CD4-positive, alpha-beta T cell (primary cell): ENCODE results near the gene GTSE1. TPM values are rescaled to one million over a fixed set of nuclear protein-coding genes. Genes with fewer than 3 reads are reported as not detected.

ENCODE experiments used
- ATAC-seq: fragments of 200-7000 bp; cut with Tn5 transposase; one replicate; pipeline ENCODE4 v1.10.0; 2022; ENCODE audit warnings: mild to moderate bottlenecking; ENCODE audit not compliant: poor library complexity
- CTCF ChIA-PET: fragments of 350-600 bp; sonication (Branson Sonifier 250); formaldehyde crosslinking; loops from one replicate; lab custom pipeline; 2021; ENCODE audit warnings: antibody characterized with exemption, inconsistent platforms; lab: Charles Lee
- POLR2A ChIA-PET: fragments of 350-600 bp; sonication (Branson Sonifier 250); formaldehyde crosslinking; loops from one replicate; lab custom pipeline; 2021; ENCODE audit warnings: antibody characterized with exemption, inconsistent platforms; lab: Charles Lee
- DNase-seq, 14 experiments: peaks; one replicate each; pipeline ENCODE4 v3.0.0-alpha.2; 2013 to 2020; ENCODE audit warnings: mixed read lengths in 2 of 14
- H3K27ac ChIP-seq, 2 donors: one replicate each; pipeline versions ENCODE4 v1.5.1 to v1.7.0; 2013; ENCODE audit warnings: low read length in 2 of 2, low read depth in 1 of 2, mild to moderate bottlenecking in 1 of 2
- H3K27me3 ChIP-seq, 2 experiments: 1 replicate in 1 of 2; 2 replicates in 1 of 2; pipeline versions ENCODE4 v1.6.1 to v1.7.0; 2013; ENCODE audit warnings: low read length in 2 of 2, control low read depth in 1 of 2, mild to moderate bottlenecking in 1 of 2, moderate library complexity in 1 of 2; ENCODE audit not compliant: insufficient read depth in 2 of 2, control insufficient read depth in 1 of 2
- H3K36me3 ChIP-seq: one replicate; pipeline ENCODE4 v1.6.1; 2013; ENCODE audit warnings: low read length, control low read depth; ENCODE audit not compliant: insufficient read depth
- H3K4me1 ChIP-seq: one replicate; pipeline ENCODE4 v1.6.1; 2013; ENCODE audit warnings: low read length, control low read depth; ENCODE audit not compliant: insufficient read depth
- H3K4me3 ChIP-seq: one replicate; pipeline ENCODE4 v1.5.1; 2013; ENCODE audit warnings: mild to moderate bottlenecking, low read length, moderate library complexity
- H3K9me3 ChIP-seq, 2 experiments: 1 replicate in 1 of 2; 2 replicates in 1 of 2; pipeline versions ENCODE4 v1.6.1 to v1.7.0; 2013; ENCODE audit warnings: low read length in 2 of 2, mild to moderate bottlenecking in 2 of 2, control low read depth in 1 of 2, moderate library complexity in 1 of 2; ENCODE audit not compliant: control insufficient read depth in 1 of 2, insufficient read depth in 1 of 2
- H3K27ac Mint-ChIP-seq: one replicate; pipeline ENCODE4 v1.8.0; 2020; ENCODE audit warnings: mixed read lengths
- H3K27me3 Mint-ChIP-seq: one replicate; pipeline ENCODE4 v1.8.0; 2021; ENCODE audit warnings: mixed read lengths
- H3K36me3 Mint-ChIP-seq: one replicate; pipeline ENCODE4 v1.8.0; 2021; ENCODE audit warnings: low read depth, mixed read lengths
- H3K4me1 Mint-ChIP-seq: one replicate; pipeline ENCODE4 v1.8.0; 2021; ENCODE audit warnings: low read depth, mixed read lengths
- H3K4me3 Mint-ChIP-seq: one replicate; pipeline ENCODE4 v1.8.0; 2020; ENCODE audit warnings: mild to moderate bottlenecking, mixed read lengths
- H3K9me3 Mint-ChIP-seq: one replicate; pipeline ENCODE4 v1.8.0; 2020; ENCODE audit warnings: mixed read lengths
- intact Hi-C, 2 experiments: fragments of 100-400 bp; cut with DNase I in 1 of 2; cut with micrococcal nuclease in 1 of 2; formaldehyde crosslinking; loops; one replicate each; pipeline versions ENCODE4 v1.15.1 to v1.9.0; 2023 to 2025; cut with DNase I, micrococcal nuclease
- total RNA-seq, 174 experiments: library from RNA in 2 of 174; stranded (reverse) in 2 of 174; gene quantifications; one replicate each; pipeline ENCODE4 v1.2.3 and lab custom pipeline; 2021 to 2026
- TF ChIP-seq, protein P1 (sequence below): fragments of 200-600 bp; IDR thresholded peaks from one replicate; pipeline ENCODE4 v1.8.0; 2022; ENCODE audit warnings: antibody characterized with exemption, mild to moderate bottlenecking

The GTSE1 gene
- total RNA-seq, 2 experiments from 2014 or later: 0.14 to 0.89 TPM

DNA sequence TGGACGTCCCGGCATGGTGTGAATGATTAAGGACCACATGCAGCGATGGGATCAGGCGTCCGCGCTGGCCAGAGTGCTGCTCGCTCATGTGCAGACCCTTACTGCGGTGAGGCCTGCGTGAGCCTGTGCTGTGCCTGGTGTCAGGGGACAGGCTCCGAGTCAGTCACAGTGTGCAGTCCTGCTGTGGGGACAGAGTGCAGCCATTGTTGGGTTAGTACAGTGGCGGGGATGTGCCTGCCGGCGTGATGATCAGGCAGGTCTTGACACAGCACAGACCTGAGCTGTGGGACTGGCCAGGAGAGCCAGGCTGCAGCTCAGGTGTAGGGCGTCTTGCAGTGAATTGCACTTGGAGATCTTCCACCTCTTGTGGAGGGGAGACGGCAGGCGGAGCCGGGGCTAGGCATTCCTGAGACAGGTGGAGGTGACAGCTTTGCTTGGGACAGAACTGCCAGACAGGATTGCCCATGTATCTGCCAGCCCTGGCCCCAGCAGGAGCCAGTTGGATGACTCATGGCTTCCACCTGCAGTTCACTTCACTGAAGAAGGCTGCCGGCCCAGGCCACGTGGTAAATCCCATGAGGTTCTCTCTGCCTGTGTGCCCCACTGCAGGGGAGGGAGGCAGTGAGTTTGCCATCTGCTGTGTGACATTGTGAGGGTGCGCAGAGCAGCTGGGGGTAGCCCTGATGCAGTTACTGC lies 56.2 kb downstream of the GTSE1 start:
- ChIA-PET CTCF (no interaction called here), POLR2A (no interaction called here)
- ATAC-seq (no peak), DNase-seq (no peak)
- Mint-ChIP-seq H3K36me3 (peaks cover 72% of the 10 kb centered on the region), H3K27me3 (no peaks in the 10 kb centered on the region), H3K27ac (no peak overlapping the region), H3K4me1 (no peaks in the 10 kb centered on the region), H3K9me3 (no peaks in the 10 kb centered on the region), H3K4me3 (no peak overlapping the region)
- Histone ChIP-seq H3K9me3 (no peaks in the 10 kb centered on the region), H3K27me3 (no peaks in the 10 kb centered on the region), H3K27ac (no peak overlapping the region), H3K4me1 (peaks cover 3% of the 10 kb centered on the region), H3K36me3 (peaks cover 83% of the 10 kb centered on the region), H3K4me3 (no peak overlapping the region)
- intact Hi-C loops: no loop called here
- TF ChIP-seq, protein P1, sequence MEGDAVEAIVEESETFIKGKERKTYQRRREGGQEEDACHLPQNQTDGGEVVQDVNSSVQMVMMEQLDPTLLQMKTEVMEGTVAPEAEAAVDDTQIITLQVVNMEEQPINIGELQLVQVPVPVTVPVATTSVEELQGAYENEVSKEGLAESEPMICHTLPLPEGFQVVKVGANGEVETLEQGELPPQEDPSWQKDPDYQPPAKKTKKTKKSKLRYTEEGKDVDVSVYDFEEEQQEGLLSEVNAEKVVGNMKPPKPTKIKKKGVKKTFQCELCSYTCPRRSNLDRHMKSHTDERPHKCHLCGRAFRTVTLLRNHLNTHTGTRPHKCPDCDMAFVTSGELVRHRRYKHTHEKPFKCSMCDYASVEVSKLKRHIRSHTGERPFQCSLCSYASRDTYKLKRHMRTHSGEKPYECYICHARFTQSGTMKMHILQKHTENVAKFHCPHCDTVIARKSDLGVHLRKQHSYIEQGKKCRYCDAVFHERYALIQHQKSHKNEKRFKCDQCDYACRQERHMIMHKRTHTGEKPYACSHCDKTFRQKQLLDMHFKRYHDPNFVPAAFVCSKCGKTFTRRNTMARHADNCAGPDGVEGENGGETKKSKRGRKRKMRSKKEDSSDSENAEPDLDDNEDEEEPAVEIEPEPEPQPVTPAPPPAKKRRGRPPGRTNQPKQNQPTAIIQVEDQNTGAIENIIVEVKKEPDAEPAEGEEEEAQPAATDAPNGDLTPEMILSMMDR: no peak

- no peak overlapping the region for H3K4me3 Mint-ChIP-seq
- no peaks in the 10 kb centered on the region for H3K4me1 Mint-ChIP-seq
- Histone ChIP-seq H3K9me3 (no peaks in the 10 kb centered on the region), H3K36me3 (peaks cover 76% of the 10 kb centered on the region), H3K4me1 (peaks cover 3% of the 10 kb centered on the region), H3K4me3 (no peak overlapping the region), H3K27ac (no peak overlapping the region), H3K27me3 (no peaks in the 10 kb centered on the region)
- no peak for DNase-seq
- ATAC-seq: no peak
- H3K27ac Mint-ChIP-seq: no peak overlapping the region
- H3K9me3 Mint-ChIP-seq: no peaks in the 10 kb centered on the region
- intact Hi-C loops: no loop called here
- TF ChIP-seq, protein P1: no peak
- no peaks in the 10 kb centered on the region for H3K27me3 Mint-ChIP-seq
- ChIA-PET POLR2A (no interaction called here), CTCF (no interaction called here)
- H3K36me3 Mint-ChIP-seq: peaks cover 67% of the 10 kb centered on the region
Measured at GRCh38 chr22:46353483-46354105, 56.9 kb downstream of the GTSE1 start.

GRCh38 chr22:46354176-46354992 lies 57.7 kb downstream of the GTSE1 start:
- no peaks in the 10 kb centered on the region for H3K9me3 Mint-ChIP-seq
- no peak for DNase-seq
- Histone ChIP-seq H3K4me3 (no peak overlapping the region), H3K9me3 (peaks cover 0 to 7% of the 10 kb centered on the region in 2 experiments), H3K36me3 (peaks cover 69% of the 10 kb centered on the region), H3K27ac (no peak overlapping the region), H3K4me1 (peaks cover 3% of the 10 kb centered on the region), H3K27me3 (no peaks in the 10 kb centered on the region)
- H3K36me3 Mint-ChIP-seq: peaks cover 65% of the 10 kb centered on the region
- TF ChIP-seq, protein P1: no peak
- no peak overlapping the region for H3K4me3 Mint-ChIP-seq
- no peak overlapping the region for H3K27ac Mint-ChIP-seq
- no peaks in the 10 kb centered on the region for H3K4me1 Mint-ChIP-seq
- ATAC-seq: no peak
- ChIA-PET CTCF (no interaction called here), POLR2A (no interaction called here)
- intact Hi-C loops: no loop called here
- no peaks in the 10 kb centered on the region for H3K27me3 Mint-ChIP-seq
